ENCODE data around the gene POP5. TPM values are rescaled to one million over a fixed set of nuclear protein-coding genes. Genes with fewer than 3 reads are reported as not detected.

POP5 gene
- total RNA-seq, 1 experiment from 2014 or later, result 49.5 TPM

DNA sequence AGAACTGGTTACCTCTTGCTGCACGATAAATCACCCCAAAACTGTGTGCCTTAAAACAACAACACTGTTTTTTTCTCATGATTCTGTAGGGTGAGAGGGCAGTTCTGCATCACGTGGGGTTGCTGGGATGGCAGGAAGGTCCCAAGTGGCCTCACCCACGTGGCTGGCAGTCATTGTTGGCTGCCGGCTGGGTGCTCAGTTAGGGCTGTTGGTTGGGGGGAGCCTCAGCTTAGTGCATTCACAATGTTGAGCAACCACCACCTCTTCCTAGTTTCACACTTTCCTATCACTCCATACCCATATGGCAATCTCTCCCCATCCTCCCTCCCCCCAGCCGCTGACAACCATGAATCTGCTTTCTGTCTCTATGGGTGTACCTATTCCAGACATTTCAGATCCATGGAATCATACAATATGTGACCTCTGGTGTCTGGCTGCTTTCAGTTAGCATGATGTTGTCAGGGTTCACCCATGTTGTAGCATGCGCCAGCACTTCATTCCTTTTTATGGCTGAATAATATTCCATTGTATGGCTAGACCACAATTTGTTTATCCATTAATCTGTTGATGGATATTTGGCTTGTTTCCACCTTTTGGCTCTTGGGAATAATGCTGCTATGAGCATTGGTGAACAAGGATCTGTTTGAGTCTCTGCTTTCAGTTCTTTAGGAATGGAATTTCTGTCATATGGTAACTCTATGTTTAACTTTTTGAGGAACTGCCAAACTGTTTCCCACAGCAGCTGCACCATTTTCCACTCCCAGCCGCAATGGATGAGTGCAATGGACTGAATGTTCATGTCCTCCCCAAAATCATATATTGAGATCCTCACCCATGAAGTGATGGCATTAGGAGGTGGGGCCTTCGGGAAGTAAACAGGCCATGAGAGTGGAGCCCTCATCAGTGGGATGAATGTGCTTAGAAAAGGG lies 11.2 kb upstream of the POP5 start:
- ChIA-PET POLR2A (no interaction called here), CTCF (no interaction called here)
- Histone ChIP-seq H3K27me3 (replicated peaks; ENCODE audit: control insufficient read depth, insufficient read depth, low read length) (no peaks in the 10 kb centered on the region), H3K9me3 (no peaks in the 10 kb centered on the region), H3K4me3 (ENCODE audit: low read depth, low read length) (no peak overlapping the region), H3K4me1 (no peaks in the 10 kb centered on the region), H3K36me3 (ENCODE audit: control insufficient read depth, insufficient read depth, low read length) (no peaks in the 10 kb centered on the region)
- Mint-ChIP-seq H3K36me3 (ENCODE audit: insufficient read depth, unreplicated experiment) (no peaks in the 10 kb centered on the region), H3K9me3 (ENCODE audit: unreplicated experiment) (no peaks in the 10 kb centered on the region), H3K27ac (ENCODE audit: unreplicated experiment) (no peak overlapping the region), H3K4me3 (ENCODE audit: unreplicated experiment) (no peak overlapping the region), H3K27me3 (ENCODE audit: insufficient read depth, unreplicated experiment) (no peaks in the 10 kb centered on the region), H3K4me1 (ENCODE audit: low read depth, unreplicated experiment) (no peaks in the 10 kb centered on the region)
- BruUV-seq (replicated peaks), result no TSS peak
- DNase-seq, result no peak
- TF ChIP-seq, protein P1, sequence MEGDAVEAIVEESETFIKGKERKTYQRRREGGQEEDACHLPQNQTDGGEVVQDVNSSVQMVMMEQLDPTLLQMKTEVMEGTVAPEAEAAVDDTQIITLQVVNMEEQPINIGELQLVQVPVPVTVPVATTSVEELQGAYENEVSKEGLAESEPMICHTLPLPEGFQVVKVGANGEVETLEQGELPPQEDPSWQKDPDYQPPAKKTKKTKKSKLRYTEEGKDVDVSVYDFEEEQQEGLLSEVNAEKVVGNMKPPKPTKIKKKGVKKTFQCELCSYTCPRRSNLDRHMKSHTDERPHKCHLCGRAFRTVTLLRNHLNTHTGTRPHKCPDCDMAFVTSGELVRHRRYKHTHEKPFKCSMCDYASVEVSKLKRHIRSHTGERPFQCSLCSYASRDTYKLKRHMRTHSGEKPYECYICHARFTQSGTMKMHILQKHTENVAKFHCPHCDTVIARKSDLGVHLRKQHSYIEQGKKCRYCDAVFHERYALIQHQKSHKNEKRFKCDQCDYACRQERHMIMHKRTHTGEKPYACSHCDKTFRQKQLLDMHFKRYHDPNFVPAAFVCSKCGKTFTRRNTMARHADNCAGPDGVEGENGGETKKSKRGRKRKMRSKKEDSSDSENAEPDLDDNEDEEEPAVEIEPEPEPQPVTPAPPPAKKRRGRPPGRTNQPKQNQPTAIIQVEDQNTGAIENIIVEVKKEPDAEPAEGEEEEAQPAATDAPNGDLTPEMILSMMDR (IDR thresholded peaks at IDR 0.05; ENCODE audit: insufficient read depth in 1 of 2, low read depth in 1 of 2, low read length in 1 of 2, severe bottlenecking in 1 of 2, unreplicated experiment in 1 of 2), result no peak
- intact Hi-C loops (cut with micrococcal nuclease; ENCODE audit: unreplicated experiment), result no loop called here

DNA sequence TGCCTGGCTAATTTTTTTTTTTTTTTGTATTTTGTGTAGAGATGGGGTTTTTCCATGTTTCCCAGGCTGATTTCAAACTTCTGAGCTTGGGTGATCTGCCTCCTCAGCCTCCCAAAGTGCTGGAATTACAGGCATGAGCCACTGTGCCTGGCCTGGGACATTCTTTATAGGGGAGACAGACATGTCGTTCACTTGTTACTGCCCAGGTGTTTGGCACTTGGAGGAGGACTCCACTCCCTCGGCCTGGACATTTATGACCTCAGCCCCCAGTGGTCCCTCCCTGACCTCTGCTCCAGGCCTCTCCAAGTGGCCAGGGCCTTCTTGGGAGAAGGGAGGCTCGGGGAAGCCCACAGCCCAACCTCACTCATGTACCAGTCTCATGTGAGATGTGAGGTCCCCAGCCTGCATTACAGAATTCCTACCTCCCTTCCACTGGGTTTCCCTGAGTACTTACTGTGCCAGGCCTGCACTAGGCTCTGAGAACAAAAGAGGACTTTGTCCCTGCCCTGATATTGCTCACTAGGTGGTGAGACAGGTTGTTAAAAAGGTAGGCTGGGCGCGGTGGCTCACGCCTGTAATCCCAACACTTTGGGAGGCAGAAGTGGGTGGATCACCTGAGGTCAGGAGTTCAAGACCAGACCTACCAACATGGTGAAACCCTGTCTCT lies 9.7 kb upstream of the POP5 start:
- H3K27ac Mint-ChIP-seq (ENCODE audit: unreplicated experiment), result no peak overlapping the region
- no peaks in the 10 kb centered on the region for H3K27me3 Mint-ChIP-seq (ENCODE audit: insufficient read depth, unreplicated experiment)
- H3K4me1 Mint-ChIP-seq (ENCODE audit: low read depth, unreplicated experiment), result no peaks in the 10 kb centered on the region
- no TSS peak for BruUV-seq (replicated peaks)
- intact Hi-C loops (cut with micrococcal nuclease; ENCODE audit: unreplicated experiment), result no loop called here
- H3K36me3 Mint-ChIP-seq (ENCODE audit: insufficient read depth, unreplicated experiment), result no peaks in the 10 kb centered on the region
- H3K9me3 Mint-ChIP-seq (ENCODE audit: unreplicated experiment), result no peaks in the 10 kb centered on the region
- no peaks in the 10 kb centered on the region for H3K27me3 ChIP-seq (replicated peaks; ENCODE audit: control insufficient read depth, insufficient read depth, low read length)
- TF ChIP-seq, protein P1 (IDR thresholded peaks at IDR 0.05; ENCODE audit: insufficient read depth in 1 of 2, low read depth in 1 of 2, low read length in 1 of 2, severe bottlenecking in 1 of 2, unreplicated experiment in 1 of 2), result no peak
- no peaks in the 10 kb centered on the region for H3K36me3 ChIP-seq (ENCODE audit: control insufficient read depth, insufficient read depth, low read length)
- CTCF ChIA-PET, result no interaction called here
- H3K4me1 ChIP-seq, result no peaks in the 10 kb centered on the region
- no peak overlapping the region for H3K4me3 ChIP-seq (ENCODE audit: low read depth, low read length)
- POLR2A ChIA-PET, result interaction anchor here (0.6 to 0.7 kb wide), 2 partner anchors 12 to 137 kb away, joined by 5 read pairs; no protein-coding TSS in a partner anchor
- no peaks in the 10 kb centered on the region for H3K9me3 ChIP-seq
- no peak overlapping the region for H3K4me3 Mint-ChIP-seq (ENCODE audit: unreplicated experiment)
- DNase-seq, result no peak

DNA sequence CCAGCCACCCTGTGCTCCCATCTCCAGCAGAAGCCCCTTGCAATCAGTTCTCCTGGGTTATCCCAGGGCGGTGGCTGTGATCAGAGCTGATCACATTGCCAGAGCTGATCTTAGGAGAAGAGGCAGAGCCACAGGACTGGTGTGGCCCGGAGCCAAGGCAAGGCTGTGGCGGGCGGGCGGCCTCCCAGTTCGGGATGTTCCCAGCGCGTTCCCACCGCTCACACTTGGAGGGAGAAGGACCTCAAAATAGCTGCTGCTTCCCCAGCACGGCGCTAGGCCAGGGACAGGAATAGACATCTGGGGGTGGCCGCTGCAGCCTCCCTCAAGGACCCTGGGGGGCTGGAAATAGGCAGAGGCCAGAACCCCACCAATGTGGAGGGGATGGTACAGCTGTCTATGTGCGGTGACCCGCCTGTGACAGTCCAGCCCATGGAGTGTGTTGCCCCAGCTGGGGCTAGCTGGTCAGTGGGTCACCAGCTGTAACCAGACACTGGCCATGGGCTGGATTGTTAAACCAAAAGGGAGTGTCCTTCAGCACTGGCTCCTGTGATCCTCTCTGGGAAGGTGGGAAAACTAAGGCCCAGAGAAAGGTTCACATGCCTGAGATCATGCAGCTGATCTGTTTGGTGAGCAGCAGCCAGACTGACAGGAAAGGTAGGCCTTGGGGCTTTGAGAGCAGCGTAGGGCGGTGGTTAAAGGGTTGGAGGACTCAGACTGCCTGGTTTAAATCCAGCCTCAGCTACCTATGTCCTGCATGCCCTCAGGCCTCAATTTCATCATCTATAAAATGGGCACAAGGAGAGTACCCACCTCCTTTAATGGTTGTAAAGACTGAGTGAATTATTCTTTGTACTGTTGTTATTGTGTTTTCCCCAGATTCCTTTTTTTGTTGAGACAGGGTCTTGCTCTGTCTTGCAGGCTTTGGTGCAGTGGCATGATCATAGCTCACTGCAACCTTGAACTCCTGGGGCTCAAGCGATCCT lies 8.0 kb upstream of the POP5 start:
- no TSS peak for BruUV-seq (replicated peaks)
- intact Hi-C loops (cut with micrococcal nuclease; ENCODE audit: unreplicated experiment), result no loop called here
- Mint-ChIP-seq H3K9me3 (ENCODE audit: unreplicated experiment) (no peaks in the 10 kb centered on the region), H3K36me3 (ENCODE audit: insufficient read depth, unreplicated experiment) (no peaks in the 10 kb centered on the region), H3K4me1 (ENCODE audit: low read depth, unreplicated experiment) (no peaks in the 10 kb centered on the region), H3K27ac (ENCODE audit: unreplicated experiment) (no peak overlapping the region), H3K4me3 (ENCODE audit: unreplicated experiment) (no peak overlapping the region), H3K27me3 (ENCODE audit: insufficient read depth, unreplicated experiment) (no peaks in the 10 kb centered on the region)
- no peak for DNase-seq
- TF ChIP-seq, protein P1 (IDR thresholded peaks at IDR 0.05; ENCODE audit: insufficient read depth in 1 of 2, low read depth in 1 of 2, low read length in 1 of 2, severe bottlenecking in 1 of 2, unreplicated experiment in 1 of 2), result no peak
- ChIA-PET POLR2A (no interaction called here), CTCF (interaction anchor here (0.6 to 0.7 kb wide), 2 partner anchors 14 to 60 kb away, joined by 3 to 6 read pairs; no protein-coding TSS in a partner anchor)
- H3K9me3 ChIP-seq, result no peaks in the 10 kb centered on the region
- H3K27me3 ChIP-seq (replicated peaks; ENCODE audit: control insufficient read depth, insufficient read depth, low read length), result no peaks in the 10 kb centered on the region
- H3K4me3 ChIP-seq (ENCODE audit: low read depth, low read length), result no peak overlapping the region
- no peaks in the 10 kb centered on the region for H3K4me1 ChIP-seq
- H3K36me3 ChIP-seq (ENCODE audit: control insufficient read depth, insufficient read depth, low read length), result no peaks in the 10 kb centered on the region
